Neural cell (in vitro differentiated cells): ENCODE measurements around the gene RECQL. TPM values are rescaled to one million over a fixed set of nuclear protein-coding genes. Genes with fewer than 3 reads are reported as not detected.

ENCODE experiments used
- H2AFZ ChIP-seq: fragments of 200-600, 300-800 bp; sonication (generic), shearing (Covaris generic); 2 replicates; pipeline ENCODE4 v1.6.0; 2014; ENCODE audit warnings: low read depth, mild to moderate bottlenecking, antibody characterized with exemption, low read length, moderate library complexity
- H3F3A ChIP-seq: fragments of 200-600 bp; shearing (Covaris generic); 2 replicates; pipeline ENCODE4 v1.6.1; 2016; ENCODE audit warnings: mild to moderate bottlenecking, moderate library complexity, mixed read lengths, antibody characterized with exemption, low read length; ENCODE audit not compliant: insufficient read depth, poor library complexity, severe bottlenecking
- H3K27ac ChIP-seq: fragments of 200-600, 300-800 bp; sonication (generic), shearing (Covaris generic); 2 replicates; pipeline ENCODE4 v1.5.1; 2014; ENCODE audit warnings: mild to moderate bottlenecking, low read length, moderate library complexity
- H3K27me3 ChIP-seq: fragments of 300-800, 200-600 bp; sonication (generic), shearing (Covaris generic); 2 replicates; pipeline ENCODE4 v1.6.0; 2014; ENCODE audit warnings: mild to moderate bottlenecking, low read depth, low read length, moderate library complexity; ENCODE audit not compliant: insufficient read depth
- H3K36me3 ChIP-seq: fragments of 300-800, 200-600 bp; sonication (generic), shearing (Covaris generic); 2 replicates; pipeline ENCODE4 v1.5.1; 2014; ENCODE audit warnings: mild to moderate bottlenecking, antibody characterized with exemption, low read length, moderate library complexity; ENCODE audit not compliant: insufficient read depth
- H3K4me2 ChIP-seq: fragments of 300-800, 200-600 bp; sonication (generic), shearing (Covaris generic); 2 replicates; pipeline ENCODE4 v1.6.0; 2014; ENCODE audit warnings: mild to moderate bottlenecking, low read length
- H3K4me3 ChIP-seq: fragments of 300-800, 200-600 bp; sonication (generic), shearing (Covaris generic); 2 replicates; pipeline ENCODE4 v1.5.1; 2014; ENCODE audit warnings: mild to moderate bottlenecking, low read length, moderate library complexity
- H3K79me2 ChIP-seq: fragments of 200-600 bp; shearing (Covaris generic); replicated peaks from 2 replicates; pipeline ENCODE4 v1.6.0; 2014; ENCODE audit warnings: mild to moderate bottlenecking, low read length, moderate library complexity; ENCODE audit not compliant: insufficient read depth
- H3K9ac ChIP-seq: fragments of 300-800, 200-600 bp; sonication (generic), shearing (Covaris generic); 2 replicates; pipeline ENCODE4 v1.6.1; 2016; ENCODE audit warnings: mild to moderate bottlenecking, low read length, mixed read lengths
- H3K9me2 ChIP-seq: fragments of 200-600 bp; shearing (Covaris generic); 2 replicates; pipeline ENCODE4 v1.6.1; 2016; ENCODE audit warnings: mild to moderate bottlenecking, low read length, mixed read lengths; ENCODE audit not compliant: insufficient read depth
- H3K9me3 ChIP-seq: fragments of 200-600, 300-800 bp; sonication (generic), shearing (Covaris generic); 2 replicates; pipeline ENCODE4 v1.6.1; 2016; ENCODE audit warnings: mild to moderate bottlenecking, mixed run types, low read length, moderate library complexity, mixed read lengths
- H4K20me1 ChIP-seq: fragments of 200-600 bp; shearing (Covaris generic); 2 replicates; pipeline ENCODE4 v1.6.1; 2016; ENCODE audit warnings: mild to moderate bottlenecking, mixed run types; ENCODE audit not compliant: insufficient read depth
- EP300 ChIP-seq: fragments of 450-650 bp; conservative IDR thresholded peaks from 2 replicates; pipeline ENCODE4 v1.6.1; 2014; ENCODE audit warnings: antibody characterized with exemption, mild to moderate bottlenecking, moderate library complexity; ENCODE audit not compliant: poor library complexity, severe bottlenecking
- EZH2 ChIP-seq: fragments of 200-600, 300-800 bp; shearing (Covaris generic), sonication (generic); IDR thresholded peaks from 2 replicates; pipeline ENCODE4 v1.6.1; 2014; ENCODE audit warnings: antibody characterized with exemption, low read length, borderline replicate concordance, mild to moderate bottlenecking; ENCODE audit not compliant: insufficient read depth, poor library complexity, severe bottlenecking
- MXI1 ChIP-seq: fragments of 450-650 bp; conservative IDR thresholded peaks from 2 replicates; pipeline ENCODE4 v1.6.1; 2014; ENCODE audit warnings: antibody characterized with exemption, mild to moderate bottlenecking; ENCODE audit not compliant: poor library complexity, severe bottlenecking
- POLR2AphosphoS5 ChIP-seq: IDR thresholded peaks from 2 replicates; pipeline ENCODE4 v1.6.1; 2012
- RAD21 ChIP-seq: fragments of 450-650 bp; conservative IDR thresholded peaks from 2 replicates; pipeline ENCODE4 v1.6.1; 2014; ENCODE audit warnings: antibody characterized with exemption, mild to moderate bottlenecking, moderate library complexity
- SMC3 ChIP-seq: fragments of 450-650 bp; conservative IDR thresholded peaks from 2 replicates; pipeline ENCODE4 v1.6.1; 2014; ENCODE audit warnings: antibody characterized with exemption, mild to moderate bottlenecking, moderate library complexity; ENCODE audit not compliant: poor library complexity
- TAF1 ChIP-seq: IDR thresholded peaks from 2 replicates; pipeline ENCODE4 v1.6.1; 2012; ENCODE audit warnings: low read depth
- polyA plus RNA-seq: library from polyadenylated mRNA; depleted of rRNA; stranded (reverse); fragments of >200 nt; gene quantifications from 2 replicates; pipeline ENCODE4 v1.2.3, GENCODE V29; 2014
- TF ChIP-seq, protein P1 (sequence below): fragments of 450-650 bp; IDR thresholded peaks from 2 replicates; pipeline ENCODE4 v1.5.1; 2014; ENCODE audit warnings: antibody characterized with exemption, mild to moderate bottlenecking, moderate library complexity; ENCODE audit not compliant: poor library complexity, severe bottlenecking
- TF ChIP-seq, protein P2 (sequence below): IDR thresholded peaks from 2 replicates; pipeline ENCODE4 v1.6.1; 2012; ENCODE audit warnings: borderline replicate concordance

The RECQL gene
- polyA plus RNA-seq, 1 donor from 2014 or later, result 29.2 TPM

DNA sequence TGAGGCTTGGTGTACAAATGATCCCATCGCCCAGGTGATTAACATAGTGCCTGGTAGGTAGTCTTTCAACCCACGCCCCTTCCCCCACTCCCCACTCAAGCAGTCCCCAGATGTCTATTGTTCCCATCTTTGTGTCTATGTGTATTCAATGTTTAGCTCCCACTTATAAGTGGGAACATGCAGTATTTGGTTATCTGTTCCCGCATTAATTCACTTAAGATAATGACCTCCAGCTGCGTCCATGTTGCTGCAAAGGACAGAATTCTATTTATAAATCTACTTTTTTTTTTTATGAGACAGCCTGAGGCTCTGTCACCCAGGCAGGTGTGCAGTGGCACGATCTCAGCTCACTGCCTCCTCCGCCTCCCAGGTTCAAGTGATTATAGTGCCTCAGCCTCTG is 40.3 kb upstream of the RECQL start:
- H3K4me2 ChIP-seq, result no peak overlapping the region
- H3F3A ChIP-seq, result no peaks in the 10 kb centered on the region
- H4K20me1 ChIP-seq, result no peaks in the 10 kb centered on the region
- no peak overlapping the region for H3K27ac ChIP-seq
- H3K36me3 ChIP-seq, result no peaks in the 10 kb centered on the region
- no peaks in the 10 kb centered on the region for H3K79me2 ChIP-seq
- no peaks in the 10 kb centered on the region for H3K27me3 ChIP-seq
- no peak overlapping the region for H2AFZ ChIP-seq
- H3K9me3 ChIP-seq, result no peaks in the 10 kb centered on the region
- H3K4me3 ChIP-seq, result no peak overlapping the region
- H3K9ac ChIP-seq, result no peak overlapping the region
- H3K9me2 ChIP-seq, result no peaks in the 10 kb centered on the region
- TF ChIP-seq RAD21, result no peak
- TF ChIP-seq, protein P1, sequence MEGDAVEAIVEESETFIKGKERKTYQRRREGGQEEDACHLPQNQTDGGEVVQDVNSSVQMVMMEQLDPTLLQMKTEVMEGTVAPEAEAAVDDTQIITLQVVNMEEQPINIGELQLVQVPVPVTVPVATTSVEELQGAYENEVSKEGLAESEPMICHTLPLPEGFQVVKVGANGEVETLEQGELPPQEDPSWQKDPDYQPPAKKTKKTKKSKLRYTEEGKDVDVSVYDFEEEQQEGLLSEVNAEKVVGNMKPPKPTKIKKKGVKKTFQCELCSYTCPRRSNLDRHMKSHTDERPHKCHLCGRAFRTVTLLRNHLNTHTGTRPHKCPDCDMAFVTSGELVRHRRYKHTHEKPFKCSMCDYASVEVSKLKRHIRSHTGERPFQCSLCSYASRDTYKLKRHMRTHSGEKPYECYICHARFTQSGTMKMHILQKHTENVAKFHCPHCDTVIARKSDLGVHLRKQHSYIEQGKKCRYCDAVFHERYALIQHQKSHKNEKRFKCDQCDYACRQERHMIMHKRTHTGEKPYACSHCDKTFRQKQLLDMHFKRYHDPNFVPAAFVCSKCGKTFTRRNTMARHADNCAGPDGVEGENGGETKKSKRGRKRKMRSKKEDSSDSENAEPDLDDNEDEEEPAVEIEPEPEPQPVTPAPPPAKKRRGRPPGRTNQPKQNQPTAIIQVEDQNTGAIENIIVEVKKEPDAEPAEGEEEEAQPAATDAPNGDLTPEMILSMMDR, result no peak
- TF ChIP-seq, protein P2, sequence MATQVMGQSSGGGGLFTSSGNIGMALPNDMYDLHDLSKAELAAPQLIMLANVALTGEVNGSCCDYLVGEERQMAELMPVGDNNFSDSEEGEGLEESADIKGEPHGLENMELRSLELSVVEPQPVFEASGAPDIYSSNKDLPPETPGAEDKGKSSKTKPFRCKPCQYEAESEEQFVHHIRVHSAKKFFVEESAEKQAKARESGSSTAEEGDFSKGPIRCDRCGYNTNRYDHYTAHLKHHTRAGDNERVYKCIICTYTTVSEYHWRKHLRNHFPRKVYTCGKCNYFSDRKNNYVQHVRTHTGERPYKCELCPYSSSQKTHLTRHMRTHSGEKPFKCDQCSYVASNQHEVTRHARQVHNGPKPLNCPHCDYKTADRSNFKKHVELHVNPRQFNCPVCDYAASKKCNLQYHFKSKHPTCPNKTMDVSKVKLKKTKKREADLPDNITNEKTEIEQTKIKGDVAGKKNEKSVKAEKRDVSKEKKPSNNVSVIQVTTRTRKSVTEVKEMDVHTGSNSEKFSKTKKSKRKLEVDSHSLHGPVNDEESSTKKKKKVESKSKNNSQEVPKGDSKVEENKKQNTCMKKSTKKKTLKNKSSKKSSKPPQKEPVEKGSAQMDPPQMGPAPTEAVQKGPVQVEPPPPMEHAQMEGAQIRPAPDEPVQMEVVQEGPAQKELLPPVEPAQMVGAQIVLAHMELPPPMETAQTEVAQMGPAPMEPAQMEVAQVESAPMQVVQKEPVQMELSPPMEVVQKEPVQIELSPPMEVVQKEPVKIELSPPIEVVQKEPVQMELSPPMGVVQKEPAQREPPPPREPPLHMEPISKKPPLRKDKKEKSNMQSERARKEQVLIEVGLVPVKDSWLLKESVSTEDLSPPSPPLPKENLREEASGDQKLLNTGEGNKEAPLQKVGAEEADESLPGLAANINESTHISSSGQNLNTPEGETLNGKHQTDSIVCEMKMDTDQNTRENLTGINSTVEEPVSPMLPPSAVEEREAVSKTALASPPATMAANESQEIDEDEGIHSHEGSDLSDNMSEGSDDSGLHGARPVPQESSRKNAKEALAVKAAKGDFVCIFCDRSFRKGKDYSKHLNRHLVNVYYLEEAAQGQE, result no peak
- TF ChIP-seq EZH2, result no peak
- TF ChIP-seq MXI1, result no peak
- TF ChIP-seq EP300, result no peak
- no peak for TF ChIP-seq POLR2AphosphoS5
- TF ChIP-seq SMC3, result no peak
- no peak for TF ChIP-seq TAF1

GRCh38 chr12:21539797-21540196 is 38.4 kb upstream of the RECQL start:
- no peaks in the 10 kb centered on the region for H3K9me3 ChIP-seq
- no peak overlapping the region for H3K27ac ChIP-seq
- H3F3A ChIP-seq, result no peaks in the 10 kb centered on the region
- no peak overlapping the region for H3K4me2 ChIP-seq
- H4K20me1 ChIP-seq, result no peaks in the 10 kb centered on the region
- no peaks in the 10 kb centered on the region for H3K27me3 ChIP-seq
- no peaks in the 10 kb centered on the region for H3K9me2 ChIP-seq
- H2AFZ ChIP-seq, result no peak overlapping the region
- H3K36me3 ChIP-seq, result no peaks in the 10 kb centered on the region
- no peak overlapping the region for H3K4me3 ChIP-seq
- TF ChIP-seq RAD21 (no peak), TAF1 (no peak), POLR2AphosphoS5 (no peak), SMC3 (no peak), EP300 (no peak), MXI1 (no peak), EZH2 (no peak)
- TF ChIP-seq, protein P2, result no peak
- TF ChIP-seq, protein P1, result no peak
- H3K79me2 ChIP-seq, result no peaks in the 10 kb centered on the region
- no peak overlapping the region for H3K9ac ChIP-seq
